Activated T-helper 2 cell treated with anti-CD3 and anti-CD28 coated beads, Interferon-gamma antibody, Interleukin-2, Interleukin-4, amounts not matched to agents 10 μg/mL and 5 μg/mL and 100 μg/mL, durations not matched to agents 14 hours and 24 hours and 36 hours (primary cell): Measurements from ENCODE around the gene RGS10. TPM values are rescaled to one million over a fixed set of nuclear protein-coding genes. Genes with fewer than 3 reads are reported as not detected.

ENCODE experiments used
- DNase-seq: peaks from one replicate; pipeline ENCODE4 v3.0.0; 2021; ENCODE audit warnings: low spot score
- H3K27ac Mint-ChIP-seq: one replicate; pipeline ENCODE4 v1.8.0; 2021; ENCODE audit warnings: mixed read lengths
- H3K27me3 Mint-ChIP-seq: one replicate; pipeline ENCODE4 v1.8.0; 2021; ENCODE audit warnings: low read depth, mixed read lengths
- H3K36me3 Mint-ChIP-seq: one replicate; pipeline ENCODE4 v1.8.0; 2021; ENCODE audit warnings: low read depth, mixed read lengths
- H3K4me1 Mint-ChIP-seq: one replicate; pipeline ENCODE4 v1.8.0; 2021; ENCODE audit warnings: low read depth, mixed read lengths
- H3K4me3 Mint-ChIP-seq: one replicate; pipeline ENCODE4 v1.8.0; 2021; ENCODE audit warnings: low read depth, mild to moderate bottlenecking, moderate library complexity, mixed read lengths
- H3K9me3 Mint-ChIP-seq: one replicate; pipeline ENCODE4 v1.8.0; 2021; ENCODE audit warnings: mixed read lengths
- intact Hi-C: fragments of 100-400 bp; cut with micrococcal nuclease; formaldehyde crosslinking; loops from one replicate; pipeline ENCODE4 v1.15.1; 2023
- total RNA-seq: library from RNA; stranded (reverse); gene quantifications from 2 replicates; pipeline ENCODE4 v1.2.3, GENCODE V29; 2022

The RGS10 gene
- total RNA-seq, 1 donor from 2014 or later, result 112 TPM

GRCh38 chr10:119522747-119523426 lies 19.6 kb downstream of the RGS10 start:
- H3K27ac Mint-ChIP-seq, result peak overlapping the region; percentile 17
- H3K36me3 Mint-ChIP-seq, result peaks cover 94% of the 10 kb centered on the region
- H3K27me3 Mint-ChIP-seq, result no peaks in the 10 kb centered on the region
- DNase-seq, result no peak
- H3K4me3 Mint-ChIP-seq, result no peak overlapping the region
- intact Hi-C loops, result no loop called here
- no peaks in the 10 kb centered on the region for H3K9me3 Mint-ChIP-seq
- peaks cover 22% of the 10 kb centered on the region for H3K4me1 Mint-ChIP-seq

GRCh38 chr10:119521443-119522204 lies 20.9 kb downstream of the RGS10 start:
- Mint-ChIP-seq H3K36me3 (peaks cover 89% of the 10 kb centered on the region), H3K27me3 (no peaks in the 10 kb centered on the region), H3K9me3 (no peaks in the 10 kb centered on the region), H3K27ac (no peak overlapping the region), H3K4me3 (no peak overlapping the region), H3K4me1 (peaks cover 32% of the 10 kb centered on the region)
- no peak for DNase-seq
- intact Hi-C loops, result no loop called here

GRCh38 chr10:119520283-119520682 lies 22.2 kb downstream of the RGS10 start:
- Mint-ChIP-seq H3K27me3 (no peaks in the 10 kb centered on the region), H3K9me3 (no peaks in the 10 kb centered on the region), H3K4me3 (no peak overlapping the region), H3K4me1 (peaks cover 38% of the 10 kb centered on the region), H3K27ac (no peak overlapping the region), H3K36me3 (peaks cover 87% of the 10 kb centered on the region)
- no peak for DNase-seq
- intact Hi-C loops, result no loop called here

GRCh38 chr10:119518936-119519335 lies 23.6 kb downstream of the RGS10 start:
- Mint-ChIP-seq H3K27ac (peak overlapping the region; percentile 70), H3K4me1 (peaks cover 36% of the 10 kb centered on the region), H3K36me3 (peaks cover 86% of the 10 kb centered on the region), H3K27me3 (no peaks in the 10 kb centered on the region), H3K9me3 (no peaks in the 10 kb centered on the region), H3K4me3 (peak overlapping the region; percentile 37)
- DNase-seq, result no peak
- intact Hi-C loops, result loop anchor here (5.0 kb wide), 1 partner anchor 78 kb away; the partner anchor contains the start of gene TIAL1

- DNase-seq, result no peak
- no peaks in the 10 kb centered on the region for H3K27me3 Mint-ChIP-seq
- peak overlapping the region; percentile 78 for H3K27ac Mint-ChIP-seq
- H3K4me3 Mint-ChIP-seq, result no peak overlapping the region
- peaks cover 86% of the 10 kb centered on the region for H3K36me3 Mint-ChIP-seq
- no peaks in the 10 kb centered on the region for H3K9me3 Mint-ChIP-seq
- peaks cover 36% of the 10 kb centered on the region for H3K4me1 Mint-ChIP-seq
- intact Hi-C loops, result loop anchor here (5.0 kb wide), 1 partner anchor 79 kb away; the partner anchor contains the start of gene TIAL1
These were observed 24.3 kb downstream of the RGS10 start for GRCh38 chr10:119518176-119518575.

DNA sequence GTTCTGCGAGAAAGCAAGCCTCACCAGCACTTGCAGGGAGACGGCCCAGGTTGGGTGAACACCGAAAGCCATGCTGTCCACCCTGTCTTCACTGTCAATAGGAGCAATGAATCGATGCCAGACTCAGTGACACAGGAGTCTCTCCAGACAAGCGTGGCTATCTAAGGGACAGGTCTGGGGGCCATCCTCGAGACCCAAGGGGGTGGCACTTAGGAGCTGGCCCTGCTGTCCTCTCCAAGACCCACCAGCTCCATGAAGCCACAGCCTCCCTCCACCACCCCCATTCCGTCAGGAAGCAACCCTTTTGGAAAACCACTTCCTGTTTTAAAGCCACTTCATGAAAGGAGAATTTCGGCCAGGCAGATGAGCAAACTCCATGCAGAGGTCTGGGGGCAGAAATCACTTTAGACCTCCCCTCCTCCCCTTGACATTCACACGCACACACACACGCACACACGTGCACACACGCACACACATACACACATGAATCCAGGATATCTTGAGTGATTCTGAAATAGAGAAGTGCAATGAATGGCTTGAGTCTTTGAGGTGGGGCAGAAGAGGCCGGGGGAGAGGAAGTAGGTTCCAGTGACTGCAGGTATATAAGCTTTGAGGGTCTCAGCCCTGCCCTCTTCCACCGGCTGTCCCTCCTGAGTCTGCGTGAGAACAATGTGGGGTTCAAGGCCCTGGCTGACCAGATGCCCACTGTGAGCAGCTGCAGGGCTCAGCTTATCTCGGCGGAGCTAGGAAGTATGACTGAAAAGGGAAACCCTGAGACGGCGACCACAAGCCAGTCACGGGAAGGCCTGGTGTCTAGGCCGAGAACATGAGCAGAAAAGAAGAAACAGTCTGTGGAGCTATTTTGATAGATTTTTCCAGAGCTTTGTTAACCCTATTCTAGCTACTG lies 25.0 kb downstream of the RGS10 start:
- peaks cover 82% of the 10 kb centered on the region for H3K36me3 Mint-ChIP-seq
- peak; percentile 51 for DNase-seq
- H3K4me3 Mint-ChIP-seq, result peak overlapping the region; percentile 47
- no peaks in the 10 kb centered on the region for H3K27me3 Mint-ChIP-seq
- intact Hi-C loops, result loop anchor here (5.0 kb wide), 1 partner anchor 80 kb away; the partner anchor contains the start of gene TIAL1
- peaks cover 36% of the 10 kb centered on the region for H3K4me1 Mint-ChIP-seq
- peak overlapping the region; percentile 77 for H3K27ac Mint-ChIP-seq
- no peaks in the 10 kb centered on the region for H3K9me3 Mint-ChIP-seq

DNA sequence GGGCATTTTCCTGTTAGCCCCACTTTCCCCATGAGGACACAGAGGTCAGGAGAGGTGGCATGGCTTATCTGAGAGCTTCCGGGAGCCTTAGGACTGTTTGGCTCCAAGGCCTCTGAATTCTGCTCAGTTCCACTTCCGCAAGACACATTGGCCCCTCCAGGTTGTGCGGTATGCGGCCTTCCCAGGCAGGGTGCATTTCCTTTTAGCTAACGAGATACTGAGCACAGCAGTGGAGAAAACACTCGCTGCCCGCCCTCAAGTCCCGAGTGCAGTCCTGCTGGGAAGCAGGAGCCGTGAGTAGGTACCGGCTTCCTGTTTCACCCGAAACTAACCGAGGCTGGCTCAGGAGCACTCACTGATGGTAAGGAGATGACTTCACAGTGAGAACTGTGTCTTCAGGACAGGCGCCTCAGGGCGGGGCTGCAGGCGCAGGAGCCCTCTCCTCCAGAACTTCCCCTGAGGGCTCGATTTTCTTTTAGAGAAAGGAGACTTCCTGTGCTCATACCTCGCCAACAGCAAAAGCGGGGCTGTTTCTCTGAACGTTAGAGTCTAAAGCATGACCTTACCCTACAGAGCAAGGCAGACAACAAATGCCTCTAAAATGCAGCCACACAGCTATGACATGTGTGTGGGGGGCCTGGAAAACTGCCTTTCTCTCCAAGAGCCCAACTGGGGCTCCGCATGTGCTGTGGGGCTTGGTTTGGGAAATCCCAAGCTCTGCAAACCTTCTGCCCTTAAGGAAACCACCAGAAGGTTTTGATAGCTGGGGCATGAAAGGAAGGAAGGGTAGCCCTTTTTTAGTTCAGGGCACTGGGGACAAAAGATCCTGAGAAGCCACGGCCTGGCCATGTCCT lies 25.9 kb downstream of the RGS10 start:
- DNase-seq, result peak; percentile 61
- Mint-ChIP-seq H3K4me3 (peak overlapping the region; percentile 37), H3K27ac (peak overlapping the region; percentile 77), H3K9me3 (no peaks in the 10 kb centered on the region), H3K36me3 (peaks cover 79% of the 10 kb centered on the region), H3K4me1 (peaks cover 36% of the 10 kb centered on the region), H3K27me3 (no peaks in the 10 kb centered on the region)
- intact Hi-C loops, result loop anchor here (1.0 to 5.0 kb wide), 4 partner anchors 14 to 81 kb away; partner anchors contain the start of gene TIAL1

GRCh38 chr10:119515511-119516045 lies 26.9 kb downstream of the RGS10 start:
- H3K27ac Mint-ChIP-seq, result no peak overlapping the region
- H3K4me3 Mint-ChIP-seq, result no peak overlapping the region
- no peaks in the 10 kb centered on the region for H3K9me3 Mint-ChIP-seq
- no peaks in the 10 kb centered on the region for H3K27me3 Mint-ChIP-seq
- peaks cover 76% of the 10 kb centered on the region for H3K36me3 Mint-ChIP-seq
- intact Hi-C loops, result loop anchor here (1.0 to 5.0 kb wide), 4 partner anchors 13 to 82 kb away; partner anchors contain the start of gene TIAL1
- DNase-seq, result no peak
- peaks cover 36% of the 10 kb centered on the region for H3K4me1 Mint-ChIP-seq

DNA sequence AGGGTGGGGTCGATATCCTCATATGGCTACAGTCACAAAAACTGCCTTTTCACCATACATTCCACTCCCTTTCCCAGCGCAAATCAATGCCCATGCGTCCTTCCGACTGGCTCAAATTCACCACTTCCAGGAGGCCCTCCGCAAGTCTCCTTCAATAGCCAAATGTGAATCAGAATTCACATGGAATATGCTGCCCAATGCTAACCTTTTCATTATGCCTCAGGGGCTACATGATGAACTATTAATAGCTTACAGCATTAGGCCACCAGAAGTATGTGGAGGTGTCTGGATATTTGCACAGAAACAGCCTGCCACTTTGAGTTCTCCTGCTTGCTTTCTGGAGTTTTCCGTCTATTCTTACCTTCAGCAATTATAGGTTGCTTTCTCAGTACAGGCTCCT lies 27.7 kb downstream of the RGS10 start:
- Mint-ChIP-seq H3K27ac (no peak overlapping the region), H3K9me3 (no peaks in the 10 kb centered on the region), H3K4me1 (peaks cover 36% of the 10 kb centered on the region), H3K27me3 (no peaks in the 10 kb centered on the region), H3K36me3 (peaks cover 76% of the 10 kb centered on the region), H3K4me3 (no peak overlapping the region)
- no peak for DNase-seq
- intact Hi-C loops, result loop anchor here (5.0 kb wide), 1 partner anchor 82 kb away; the partner anchor contains the start of gene TIAL1

DNA sequence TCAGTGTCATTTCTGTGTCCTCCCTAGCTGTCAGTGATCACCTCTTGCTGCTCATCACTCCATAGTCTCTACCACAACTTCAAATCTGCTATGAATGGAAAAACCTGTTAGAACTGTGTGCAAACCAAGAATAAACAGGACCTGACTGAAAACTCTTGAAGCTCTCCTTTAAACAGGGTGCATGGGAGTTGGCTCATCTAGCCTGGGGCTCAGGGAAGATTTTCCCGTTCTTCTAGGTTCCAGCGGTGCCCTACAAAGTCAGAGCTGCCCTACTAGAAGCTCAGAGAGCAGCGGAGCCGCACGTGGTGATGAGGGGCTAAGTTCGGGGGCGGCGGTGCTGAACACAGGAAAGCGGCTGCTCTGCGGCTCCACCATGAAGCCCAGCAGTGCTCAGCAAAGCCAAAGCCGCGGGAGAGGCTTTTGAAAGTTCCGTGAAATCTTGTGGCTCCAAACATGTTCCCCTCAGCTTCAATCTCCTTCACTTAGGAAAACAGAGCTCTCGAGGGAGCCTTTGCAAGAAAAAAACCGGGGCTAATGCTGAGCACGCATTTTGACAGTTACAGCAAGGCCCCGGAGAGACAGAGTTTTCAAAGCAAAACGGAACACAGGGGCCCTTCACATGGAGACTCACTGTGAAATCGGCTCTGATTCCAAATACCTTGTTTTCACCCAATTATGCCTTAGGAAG lies 30.5 kb downstream of the RGS10 start:
- peaks cover 68% of the 10 kb centered on the region for H3K36me3 Mint-ChIP-seq
- no peak for DNase-seq

DNA sequence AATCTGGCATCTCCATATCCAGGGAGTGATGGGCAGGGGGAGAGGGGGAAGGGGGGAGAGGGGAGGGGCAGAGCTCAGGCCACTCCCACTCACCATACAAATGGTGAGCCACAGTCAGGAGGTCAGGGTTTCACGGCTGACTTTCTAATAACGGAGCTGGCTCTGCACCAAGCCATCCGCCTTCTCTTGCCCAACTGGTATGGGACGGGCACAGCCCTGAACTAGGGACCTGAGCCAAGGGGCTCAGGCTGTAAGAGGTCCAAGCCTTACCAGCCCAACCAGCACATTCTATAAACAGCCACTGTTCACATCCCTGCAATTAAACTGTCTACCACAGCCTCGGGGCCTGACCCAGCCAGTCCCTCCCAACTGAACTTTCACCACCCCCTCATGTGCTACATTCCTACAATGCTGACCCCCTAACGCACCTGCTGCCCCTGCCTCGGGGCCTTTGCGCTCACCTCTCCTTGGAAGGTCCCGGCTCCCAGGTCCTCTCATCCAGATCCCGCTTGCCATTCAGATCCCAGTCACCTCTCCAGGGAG lies 32.5 kb downstream of the RGS10 start:
- Mint-ChIP-seq H3K9me3 (no peaks in the 10 kb centered on the region), H3K27me3 (no peaks in the 10 kb centered on the region), H3K4me1 (peaks cover 10% of the 10 kb centered on the region), H3K4me3 (no peak overlapping the region), H3K27ac (no peak overlapping the region), H3K36me3 (peaks cover 74% of the 10 kb centered on the region)
- no peak for DNase-seq
- intact Hi-C loops, result no loop called here

More for the DNA sequence above, 30.5 kb downstream of the RGS10 start:
- Mint-ChIP-seq H3K4me1 (peaks cover 12% of the 10 kb centered on the region), H3K9me3 (no peaks in the 10 kb centered on the region), H3K27ac (no peak overlapping the region), H3K27me3 (no peaks in the 10 kb centered on the region), H3K4me3 (no peak overlapping the region)
- intact Hi-C loops, result no loop called here
